NCI-H460 (cell line): ENCODE measurements around the gene GHR. TPM values are rescaled to one million over a fixed set of nuclear protein-coding genes. Genes with fewer than 3 reads are reported as not detected.

Experiments used
- DNase-seq: peaks from one replicate; pipeline ENCODE4 v3.0.0-alpha.2; 2016; ENCODE audit warnings: low read depth; ENCODE audit errors: extremely low read depth
- total RNA-seq: library from RNA; depleted of rRNA; stranded (reverse); fragments of >200 nt; shearing (Covaris generic); gene quantifications from 2 replicates; pipeline ENCODE4 v1.2.3, GENCODE V29; 2014

Gene GHR
- total RNA-seq, 1 experiment from 2014 or later: 0.47 TPM

DNA sequence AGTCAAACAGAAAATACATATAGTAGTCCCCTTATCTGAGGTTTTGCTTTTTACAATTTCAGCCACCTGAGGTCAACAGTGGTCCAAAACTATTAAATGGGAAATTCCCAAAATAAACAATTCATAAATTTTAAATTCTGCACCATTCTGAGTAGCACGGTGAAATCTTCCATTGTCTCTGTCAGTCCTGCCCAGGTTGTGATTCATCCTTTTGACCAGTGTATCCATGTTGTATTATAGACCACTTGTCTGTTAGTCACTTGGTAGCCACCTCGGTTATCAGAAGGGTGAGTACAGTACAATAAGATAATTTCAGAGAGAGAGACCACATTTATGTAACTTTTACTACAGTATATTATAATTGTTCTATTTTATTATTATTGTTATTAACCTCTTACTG, 336.2 kb downstream of the GHR start:
- no peak for DNase-seq

DNA sequence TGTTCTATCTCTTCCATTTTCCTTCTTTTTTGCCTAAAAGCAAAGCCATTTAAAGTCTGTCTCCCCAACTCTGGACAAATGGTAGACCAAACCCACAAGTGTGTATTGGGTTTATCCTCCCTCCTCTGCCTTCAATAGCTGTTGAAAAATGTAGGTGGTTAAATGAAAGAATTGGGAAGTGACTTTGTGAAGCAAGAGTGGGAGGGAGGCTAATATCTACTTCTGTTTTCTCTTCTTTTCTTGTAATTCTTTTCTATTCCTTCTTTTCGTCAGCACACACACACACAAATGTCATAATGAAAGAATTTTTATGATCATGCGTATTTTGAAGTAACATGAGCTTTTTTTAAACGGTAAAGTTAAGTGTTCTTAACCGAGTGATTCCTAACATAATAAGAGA, 337.2 kb downstream of the GHR start:
- DNase-seq: no peak

DNA sequence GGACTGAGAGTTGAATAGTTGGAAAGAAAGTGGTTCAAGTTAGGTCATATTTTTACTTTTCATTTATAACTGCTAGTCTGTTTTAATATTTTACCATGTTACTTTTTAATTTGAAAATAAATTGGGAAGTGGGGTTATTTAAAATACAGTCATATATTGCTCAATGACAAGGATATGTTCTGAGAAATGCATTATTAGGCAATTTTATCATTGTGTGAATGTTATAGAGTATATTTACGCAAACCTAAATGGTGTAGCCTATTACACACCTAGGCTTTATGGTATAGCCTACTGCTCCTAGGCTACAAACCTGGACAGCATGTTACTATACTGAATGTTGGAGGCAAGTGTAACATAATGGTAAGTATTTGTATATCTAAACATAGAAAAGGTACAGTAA, 338.6 kb downstream of the GHR start:
- DNase-seq: no peak

DNA sequence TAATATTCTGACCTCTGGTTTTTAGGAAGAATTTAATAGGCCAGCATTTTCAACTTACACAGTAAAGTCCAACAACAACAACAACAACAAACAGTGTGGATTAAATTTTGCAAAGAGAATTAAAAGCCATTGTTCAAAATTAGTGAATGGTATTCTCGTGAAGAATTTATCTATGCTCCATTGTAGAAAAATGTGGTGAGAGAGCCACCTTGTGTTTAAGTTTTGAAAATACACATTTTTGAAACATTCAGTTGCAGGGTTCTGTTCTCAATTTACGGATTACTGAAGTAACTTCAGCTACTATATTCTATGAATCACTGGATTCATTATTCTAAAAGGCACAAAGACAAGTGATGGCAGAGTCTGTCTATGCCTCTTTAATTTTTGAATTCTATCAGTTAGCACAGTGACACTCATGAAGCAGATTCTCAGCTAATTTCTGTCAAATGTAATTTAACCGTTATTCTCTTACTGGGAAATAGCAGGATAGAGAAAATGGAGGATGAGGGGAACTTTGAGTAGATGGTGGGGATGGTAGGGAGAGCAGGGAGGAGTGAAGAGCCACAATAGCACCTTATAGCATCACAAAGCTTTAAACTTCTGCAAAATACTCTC, 344.4 kb downstream of the GHR start:
- DNase-seq: peak; percentile 26

DNA sequence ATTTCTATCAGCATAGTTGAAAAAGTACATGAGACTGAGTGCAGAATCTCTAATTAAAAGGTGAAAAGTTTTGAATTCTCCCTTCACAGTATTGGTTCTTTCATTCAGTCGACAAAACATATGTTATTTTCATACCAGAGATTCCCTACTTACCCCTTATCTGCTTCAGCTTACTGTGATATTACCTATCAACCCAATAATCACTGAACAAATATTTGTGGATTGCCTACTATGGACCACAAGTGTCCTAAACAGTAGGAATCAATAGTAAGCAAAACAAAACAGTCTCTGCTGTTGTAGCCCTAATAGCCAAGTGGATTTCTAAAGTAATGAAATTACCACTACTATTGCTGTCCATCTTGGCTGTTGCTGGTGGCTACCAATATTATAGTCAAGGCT, 344.9 kb downstream of the GHR start:
- DNase-seq: no peak

DNA sequence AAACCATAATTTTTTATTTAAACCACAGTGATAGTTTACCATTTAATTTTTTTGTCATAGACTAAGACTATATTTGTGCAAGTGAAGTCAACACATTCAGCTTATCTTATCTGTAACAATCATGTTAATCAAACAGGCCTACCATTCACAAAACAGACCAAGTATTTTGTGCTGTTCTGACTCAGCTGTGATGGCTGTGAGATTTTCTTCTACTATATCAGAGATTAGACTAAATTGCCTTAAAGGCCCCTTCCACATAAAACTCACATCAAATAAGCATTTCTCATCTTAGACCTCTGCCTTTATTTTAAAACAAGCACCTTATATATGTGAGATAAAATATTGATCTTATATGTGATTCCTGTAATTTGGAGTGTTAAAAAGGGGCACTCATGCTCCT, 346.8 kb downstream of the GHR start:
- no peak for DNase-seq
